Keratinocyte (primary cell): ENCODE results near the gene FNTB.

Experiments
- CTCF ChIP-seq, 3 experiments: IDR thresholded peaks in 1 of 3; conservative IDR thresholded peaks in 1 of 3; optimal IDR thresholded peaks in 1 of 3; 2 replicates in 2 of 3; 3 replicates in 1 of 3; pipeline versions ENCODE3 to v1.5.1; 2011; ENCODE audit warnings: low read length in 3 of 3, mild to moderate bottlenecking in 3 of 3, moderate library complexity in 2 of 3, control low read depth in 1 of 3, inconsistent platforms in 1 of 3; ENCODE audit not compliant: insufficient read depth in 2 of 3; ENCODE audit errors: extremely low read depth in 1 of 3
- EZH2 ChIP-seq: IDR thresholded peaks from one replicate; pipeline ENCODE4 v1.6.1; 2012; ENCODE audit warnings: inconsistent platforms, mild to moderate bottlenecking, low read length, moderate library complexity

GRCh38 chr14:64966976-64967375 lies 19.7 kb upstream of the FNTB start:
- TF ChIP-seq CTCF (optimal IDR thresholded peaks at IDR 0.05 in 1 of 3, IDR thresholded peaks at IDR 0.05 in 1 of 3, conservative IDR thresholded peaks at IDR 0.05 in 1 of 3; ENCODE audit: extremely low read depth in 1 of 3, insufficient read depth in 2 of 3, low read length in 3 of 3) (no peak), EZH2 (no peak)
